Measurements from ENCODE around the gene GIGYF2.

The GIGYF2 gene

DNA sequence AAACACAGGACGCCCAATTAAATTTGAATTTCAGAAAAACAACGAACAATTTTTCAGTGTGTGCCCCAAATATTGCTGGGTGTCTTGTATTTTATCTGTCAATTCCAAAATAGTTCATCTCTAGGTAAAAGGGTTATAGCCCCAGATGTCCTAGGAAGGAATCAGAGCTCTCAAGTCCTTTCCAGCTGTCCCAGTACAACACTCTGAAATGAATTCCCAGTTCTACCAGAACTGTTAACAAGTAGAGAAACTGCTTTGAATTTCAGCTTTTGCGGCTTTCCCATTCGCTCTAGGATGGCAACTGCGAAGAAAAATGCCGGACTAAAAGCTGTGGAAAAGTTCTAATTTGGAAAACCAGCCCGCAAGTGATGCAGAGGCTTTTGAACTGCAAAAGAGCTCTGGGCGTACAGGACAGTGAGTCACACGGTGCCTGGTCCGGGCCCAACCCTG, 497 bp upstream of the GIGYF2 start:
- Mint-ChIP-seq H3K27me3 (ENCODE audit: low read depth, poor library complexity) (no peaks in the 10 kb centered on the region), H3K27ac (peak overlapping the region; percentile 42), H3K4me3 (peak overlapping the region; percentile 99), H3K4me1 (peaks cover 34% of the 10 kb centered on the region), H3K9me3 (no peaks in the 10 kb centered on the region), H3K36me3 (ENCODE audit: low read depth) (peaks cover 8% of the 10 kb centered on the region)
- no peak for TF ChIP-seq CTCF (IDR thresholded peaks at IDR 0.05)
- DNase-seq = no peak

DNA sequence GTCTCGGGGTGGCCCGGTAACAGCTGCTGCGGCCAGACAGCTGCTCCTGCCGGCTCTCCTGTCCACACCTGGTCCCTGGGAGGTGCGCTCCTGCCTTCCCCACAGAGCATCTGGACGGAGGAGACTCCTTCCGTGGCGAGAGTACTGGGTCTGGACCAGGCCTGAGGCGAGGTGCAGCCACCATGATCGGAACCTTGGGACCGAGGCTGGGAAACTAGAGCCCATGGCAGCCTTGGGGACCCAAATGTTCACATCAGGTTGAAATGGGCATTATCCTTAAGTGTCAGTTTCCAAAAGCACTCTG, 628 bp downstream of the GIGYF2 start:
- Mint-ChIP-seq H3K4me3 (peak overlapping the region; percentile 99), H3K4me1 (peaks cover 34% of the 10 kb centered on the region), H3K27me3 (ENCODE audit: low read depth, poor library complexity) (no peaks in the 10 kb centered on the region), H3K27ac (peak overlapping the region; percentile 95), H3K9me3 (no peaks in the 10 kb centered on the region), H3K36me3 (ENCODE audit: low read depth) (peaks cover 17% of the 10 kb centered on the region)
- DNase-seq = no peak
- no peak for TF ChIP-seq CTCF (IDR thresholded peaks at IDR 0.05)

GRCh38 chr2:232698556-232699091, 1.5 kb downstream of the GIGYF2 start:
- peaks cover 26% of the 10 kb centered on the region for H3K36me3 Mint-ChIP-seq (ENCODE audit: low read depth)
- peak overlapping the region; percentile 99 for H3K4me3 Mint-ChIP-seq
- H3K27me3 Mint-ChIP-seq (ENCODE audit: low read depth, poor library complexity) = no peaks in the 10 kb centered on the region
- H3K4me1 Mint-ChIP-seq = peaks cover 34% of the 10 kb centered on the region
- no peak for TF ChIP-seq CTCF (IDR thresholded peaks at IDR 0.05)
- no peak for DNase-seq
- H3K27ac Mint-ChIP-seq = peak overlapping the region; percentile 59
- no peaks in the 10 kb centered on the region for H3K9me3 Mint-ChIP-seq

DNA sequence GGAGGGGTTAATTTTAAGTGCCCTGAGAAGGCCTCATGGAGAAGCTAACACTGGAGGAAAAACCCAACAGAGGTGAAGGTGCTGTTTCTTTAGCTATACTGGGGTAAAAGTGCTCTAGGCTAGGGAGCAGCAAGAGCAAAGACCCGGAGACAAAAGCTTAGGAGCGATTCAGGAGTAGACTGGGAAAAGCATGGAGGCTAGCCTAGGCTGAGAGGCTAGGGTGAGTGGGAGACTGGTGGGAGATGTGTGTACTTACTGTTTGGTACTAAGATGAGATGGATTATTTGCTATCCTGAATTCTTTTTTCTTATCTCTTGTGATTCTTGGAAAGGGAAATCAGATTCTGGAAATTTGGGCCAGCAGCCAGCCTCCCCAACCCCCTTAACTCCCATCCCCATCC, 2.0 kb downstream of the GIGYF2 start:
- Mint-ChIP-seq H3K27ac (peak overlapping the region; percentile 59), H3K27me3 (ENCODE audit: low read depth, poor library complexity) (no peaks in the 10 kb centered on the region), H3K36me3 (ENCODE audit: low read depth) (peaks cover 31% of the 10 kb centered on the region), H3K4me1 (peaks cover 34% of the 10 kb centered on the region), H3K9me3 (peaks cover 4% of the 10 kb centered on the region), H3K4me3 (peak overlapping the region; percentile 99)
- no peak for DNase-seq
- no peak for TF ChIP-seq CTCF (IDR thresholded peaks at IDR 0.05)

- peaks cover 41% of the 10 kb centered on the region for H3K36me3 Mint-ChIP-seq (ENCODE audit: low read depth)
- H3K9me3 Mint-ChIP-seq = peaks cover 4% of the 10 kb centered on the region
- H3K4me1 Mint-ChIP-seq = peaks cover 34% of the 10 kb centered on the region
- H3K4me3 Mint-ChIP-seq = peak overlapping the region; percentile 99
- TF ChIP-seq CTCF (IDR thresholded peaks at IDR 0.05) = no peak
- no peaks in the 10 kb centered on the region for H3K27me3 Mint-ChIP-seq (ENCODE audit: low read depth, poor library complexity)
- H3K27ac Mint-ChIP-seq = no peak overlapping the region
- no peak for DNase-seq
These were observed 3.0 kb downstream of the GIGYF2 start for GRCh38 chr2:232700154-232700553.

DNA sequence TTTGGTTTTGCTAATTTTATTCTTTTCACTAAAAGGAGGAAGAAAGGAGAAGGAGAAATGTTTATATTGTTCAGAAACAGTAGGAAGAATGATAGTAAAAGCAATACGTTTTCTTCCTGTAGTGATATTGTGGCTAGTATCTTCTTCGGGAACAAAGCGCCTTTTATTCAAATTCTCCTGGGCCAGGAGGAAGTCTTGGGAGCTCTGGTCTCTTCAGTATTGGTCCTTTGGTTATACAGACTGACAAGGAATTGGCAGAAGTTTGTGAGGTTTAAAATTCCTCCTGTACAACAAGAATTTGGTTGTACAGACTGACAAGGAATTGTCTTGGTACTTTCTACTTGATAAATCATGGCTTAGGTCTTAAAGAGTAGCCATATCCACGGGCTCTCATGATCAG, 9.9 kb downstream of the GIGYF2 start:
- Mint-ChIP-seq H3K27ac (no peak overlapping the region), H3K36me3 (ENCODE audit: low read depth) (peaks cover 81% of the 10 kb centered on the region), H3K4me3 (no peak overlapping the region), H3K27me3 (ENCODE audit: low read depth, poor library complexity) (no peaks in the 10 kb centered on the region), H3K4me1 (no peaks in the 10 kb centered on the region), H3K9me3 (peaks cover 5% of the 10 kb centered on the region)
- TF ChIP-seq CTCF (IDR thresholded peaks at IDR 0.05) = no peak
- no peak for DNase-seq

Data from nephron progenitor cell (in vitro differentiated cells).